ENCODE data around the gene CDK11B. TPM values are rescaled to one million over a fixed set of nuclear protein-coding genes. Genes with fewer than 3 reads are reported as not detected.
A peak's percentile ranks its signal among the peaks of the same experiment; 100 is the strongest.

The CDK11B gene
- total and polyA plus RNA-seq, 2 experiments from 2014 or later: 22.4 to 76.7 TPM

DNA sequence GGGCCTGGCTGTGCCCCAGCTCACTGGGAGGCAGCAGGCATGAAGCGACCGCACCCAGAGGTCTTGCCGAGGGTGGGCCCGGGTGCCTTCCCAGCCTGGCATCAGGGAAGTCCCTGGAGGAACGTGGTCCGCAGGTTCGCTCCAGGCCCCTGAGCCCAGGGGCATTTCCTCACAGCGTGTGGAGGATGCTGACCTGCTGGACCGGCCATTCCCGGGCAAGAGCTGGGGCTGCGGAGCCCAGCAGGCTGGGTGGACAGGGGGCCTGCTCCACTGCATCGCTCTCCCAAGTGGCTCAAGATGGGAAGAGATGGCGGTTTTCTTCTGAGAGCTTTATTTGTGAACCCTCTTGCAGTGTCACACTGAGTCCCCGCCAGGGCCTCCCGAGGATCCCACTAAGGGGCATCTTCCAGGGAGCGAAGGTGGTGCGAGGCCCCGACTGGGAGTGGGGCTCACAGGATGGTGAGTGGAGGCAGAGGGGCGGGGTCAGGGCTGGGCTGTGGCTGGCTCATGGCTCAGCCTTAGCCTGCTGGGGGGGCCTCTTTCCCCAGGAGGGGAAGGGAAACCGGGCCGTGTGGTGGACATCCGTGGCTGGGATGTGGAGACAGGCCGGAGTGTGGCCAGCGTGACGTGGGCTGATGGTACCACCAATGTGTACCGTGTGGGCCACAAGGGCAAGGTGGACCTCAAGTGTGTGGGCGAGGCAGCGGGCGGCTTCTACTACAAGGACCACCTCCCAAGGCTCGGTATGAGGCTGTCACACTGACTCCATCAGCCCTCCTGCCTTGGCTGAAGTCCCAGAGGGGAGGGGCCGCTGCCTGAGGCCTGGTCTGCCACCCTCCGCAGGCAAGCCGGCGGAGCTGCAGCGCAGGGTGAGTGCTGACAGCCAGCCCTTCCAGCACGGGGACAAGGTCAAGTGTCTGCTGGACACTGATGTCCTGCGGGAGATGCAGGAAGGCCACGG, 34.1 kb downstream of the CDK11B start:
- Histone ChIP-seq H3K4me1 (ENCODE audit: insufficient read depth) (no peaks in the 10 kb centered on the region), H3K27ac (ENCODE audit: low read depth) (no peak overlapping the region), H3K4me2 (no peak overlapping the region), H4K20me1 (replicated peaks; ENCODE audit: insufficient read depth) (no peaks in the 10 kb centered on the region), H3K36me3 (ENCODE audit: insufficient read depth) (no peaks in the 10 kb centered on the region), H3K9me2 (ENCODE audit: insufficient read depth) (no peaks in the 10 kb centered on the region), H3K27me3 (ENCODE audit: insufficient read depth) (no peaks in the 10 kb centered on the region), H2AFZ (no peak overlapping the region), H3K4me3 (no peak overlapping the region), H3K79me2 (replicated peaks; ENCODE audit: insufficient read depth) (no peaks in the 10 kb centered on the region), H3F3A (replicated peaks; ENCODE audit: low read depth) (0 out of 2 replicates have a peak, but pooled peaks cover 3% of the 10 kb centered on the region)
- TF ChIP-seq EZH2phosphoT487 (IDR thresholded peaks at IDR 0.05; ENCODE audit: unreplicated experiment) (no peak), EZH2 (IDR thresholded peaks at IDR 0.05; ENCODE audit: low read depth, unreplicated experiment) (no peak), NANOG (IDR thresholded peaks at IDR 0.05; ENCODE audit: borderline replicate concordance) (no peak), ZNF462 (CRISPR knock-in tag; IDR thresholded peaks at IDR 0.05) (no peak), CTCF (conservative IDR thresholded peaks at IDR 0.05; ENCODE audit: low read depth in 2 of 2) (no peak), CREB1 (CRISPR knock-in tag; IDR thresholded peaks at IDR 0.05; ENCODE audit: low read depth) (no peak), ZNF331 (CRISPR knock-in tag; IDR thresholded peaks at IDR 0.05; ENCODE audit: low read depth) (no peak)
- H3K27me3 Mint-ChIP-seq (ENCODE audit: insufficient read depth, low read depth, poor library complexity): peaks cover 10% of the 10 kb centered on the region
- H3K36me3 Mint-ChIP-seq (ENCODE audit: low read depth): no peaks in the 10 kb centered on the region
- no peaks in the 10 kb centered on the region; the same call in 2 of the 3 replicates for H3K4me1 Mint-ChIP-seq
- peak; percentile 1; the same call in 1 of the 3 replicates for ATAC-seq
- DNase-seq (ENCODE audit: low spot score): no peak
- no peak overlapping the region for H3K27ac Mint-ChIP-seq
- H3K4me3 Mint-ChIP-seq: no peak overlapping the region
- H3K9me3 Mint-ChIP-seq: no peaks in the 10 kb centered on the region; the same call in 2 of the 3 replicates
